HG02884 (cell line): ENCODE results near the gene ZDHHC1.

Experiments used
- ATAC-seq: cut with Tn5 transposase; IDR thresholded peaks from one replicate; pipeline ENCODE4 v1.9.1; 2021; ENCODE audit warnings: mild to moderate bottlenecking, moderate library complexity; ENCODE audit not compliant: unreplicated experiment

The ZDHHC1 gene

DNA sequence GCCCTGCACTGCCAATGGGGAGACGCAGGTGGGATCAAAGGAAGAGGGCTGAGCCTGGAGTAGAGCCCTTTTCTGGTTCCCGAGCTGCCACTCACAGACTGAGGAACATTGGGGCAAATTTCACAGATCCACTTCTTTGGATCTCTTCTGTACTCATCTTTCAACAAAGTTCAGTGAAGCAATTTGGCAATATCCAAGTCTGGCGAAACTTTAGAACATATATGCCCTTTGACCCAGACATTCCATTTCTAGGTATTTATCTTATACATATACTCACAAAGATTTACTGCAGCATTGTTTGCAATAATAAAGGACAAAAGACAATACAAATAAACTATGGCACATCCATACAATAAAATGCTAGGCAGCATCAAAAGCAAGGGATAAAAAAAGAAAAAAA, 4.9 kb downstream of the ZDHHC1 start:
- no peak for ATAC-seq

DNA sequence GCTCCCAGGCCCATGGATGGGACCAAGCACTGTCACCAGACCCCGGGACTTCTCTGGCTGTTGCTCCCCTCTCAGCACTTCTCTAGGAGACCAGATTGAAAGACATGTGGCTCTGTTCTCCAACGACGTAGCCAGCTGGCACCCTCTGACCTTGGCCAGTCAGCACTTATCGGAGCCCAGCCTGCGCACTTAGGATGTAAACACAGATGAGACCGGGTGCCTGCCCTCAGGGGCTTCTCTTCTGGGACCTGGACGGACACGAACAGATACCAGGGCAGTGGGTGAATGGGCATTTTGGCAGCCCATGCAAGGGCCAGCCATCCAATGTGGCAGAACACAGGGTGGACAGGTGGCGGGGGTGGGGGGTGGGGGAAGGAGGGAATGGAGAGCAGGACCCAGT, 6.6 kb downstream of the ZDHHC1 start:
- ATAC-seq = no peak

DNA sequence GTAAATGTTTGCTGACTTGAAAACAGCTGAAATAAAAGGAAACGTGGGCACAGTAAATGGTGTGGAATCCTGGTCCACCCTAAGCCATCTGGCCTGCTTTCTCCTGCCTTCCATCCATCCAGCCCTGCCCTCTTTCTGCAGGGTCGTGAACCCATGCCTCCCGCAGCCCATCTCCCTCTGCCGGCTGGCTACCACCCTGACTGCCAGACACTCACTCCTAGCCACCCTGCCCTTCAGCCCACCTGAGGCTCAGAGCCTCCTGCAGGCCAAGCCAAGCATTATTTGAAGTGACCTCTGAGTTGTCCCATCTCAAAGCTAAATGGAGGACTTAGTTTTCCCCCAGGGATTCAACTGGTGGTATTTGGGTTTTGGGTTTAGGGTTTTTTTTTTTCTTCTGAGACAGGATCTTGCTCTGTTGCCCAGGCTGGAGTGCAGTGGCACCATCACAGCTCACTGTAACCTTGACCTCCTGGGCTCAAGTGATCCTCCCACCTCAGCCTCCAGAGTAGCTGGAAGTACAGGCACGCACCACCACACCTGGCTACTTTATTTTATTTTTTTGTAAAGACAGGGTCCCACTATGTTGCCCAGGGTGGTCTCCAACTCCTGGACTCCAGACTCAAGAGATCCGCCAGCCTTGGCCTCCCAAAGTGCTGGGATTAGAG, 8.4 kb downstream of the ZDHHC1 start:
- ATAC-seq = no peak

DNA sequence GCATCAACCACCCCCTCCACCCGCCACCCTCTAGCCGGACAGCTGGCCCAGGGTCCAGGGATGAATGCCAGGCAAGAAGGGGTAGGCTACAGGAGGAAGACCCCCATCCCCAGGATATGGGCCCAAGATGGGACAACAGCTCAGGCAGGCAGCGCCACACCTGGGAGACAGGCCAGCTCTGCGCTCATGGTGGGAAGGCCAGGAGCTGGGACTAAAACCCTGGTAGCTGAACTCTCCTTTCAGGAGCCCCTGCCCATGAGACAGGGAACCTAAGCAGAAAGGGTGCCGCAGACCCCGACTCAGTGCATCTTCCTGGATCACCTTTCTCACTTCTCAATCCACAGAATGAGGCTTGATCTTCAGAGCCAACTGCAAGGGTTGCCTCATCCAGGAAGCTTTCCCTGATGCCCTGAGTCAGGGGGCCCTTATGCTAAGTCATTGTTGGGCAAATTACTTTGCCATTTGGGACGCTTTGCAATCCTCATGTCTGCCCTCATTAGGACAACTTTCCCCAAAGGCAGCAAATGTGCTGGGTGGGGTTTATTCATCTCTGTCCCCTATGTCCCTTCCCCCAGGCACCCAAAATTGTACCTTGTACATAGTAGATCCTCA, 9.0 kb downstream of the ZDHHC1 start:
- no peak for ATAC-seq

DNA sequence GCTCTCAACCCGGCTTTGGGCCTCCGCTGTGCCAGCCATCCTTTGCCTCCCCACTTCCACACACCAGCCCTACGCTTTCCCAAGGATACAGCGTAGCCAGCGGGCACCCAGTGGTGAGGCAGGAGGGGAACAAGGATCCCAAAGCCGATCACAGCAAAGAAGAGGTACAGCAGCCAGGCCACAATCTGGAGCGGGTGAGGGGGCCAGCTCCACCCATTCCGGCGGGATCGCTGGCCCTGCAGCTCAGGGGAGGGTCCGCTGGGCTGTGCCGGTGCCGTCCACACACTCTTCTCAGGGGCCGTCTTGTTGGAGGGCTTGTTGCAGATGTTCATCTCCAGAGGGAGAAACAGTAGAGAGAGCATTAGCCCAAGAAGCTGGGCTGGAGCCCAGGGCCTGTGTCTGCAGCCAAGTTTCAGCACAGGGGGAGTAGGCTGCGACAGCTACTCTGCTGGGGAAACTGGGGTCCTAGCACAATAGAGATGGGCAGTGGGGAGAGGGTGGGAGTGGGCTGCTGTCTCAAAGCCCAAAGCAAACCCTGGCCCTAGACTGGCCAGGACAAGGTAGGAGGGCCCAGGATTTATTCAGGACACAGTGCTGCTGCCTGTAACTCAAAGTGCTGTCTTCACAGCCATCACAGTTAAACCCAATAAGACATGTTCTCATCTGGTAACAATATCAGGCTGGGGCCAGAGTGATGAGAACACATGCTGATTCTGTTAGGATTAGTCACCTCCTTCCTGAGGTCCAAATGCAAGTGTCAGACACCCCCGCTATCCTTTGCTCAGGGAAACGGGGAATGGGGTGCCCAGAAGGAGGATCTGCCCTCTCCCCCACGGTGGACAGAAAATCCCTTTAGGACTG, 9.9 kb downstream of the ZDHHC1 start:
- ATAC-seq = no peak

DNA sequence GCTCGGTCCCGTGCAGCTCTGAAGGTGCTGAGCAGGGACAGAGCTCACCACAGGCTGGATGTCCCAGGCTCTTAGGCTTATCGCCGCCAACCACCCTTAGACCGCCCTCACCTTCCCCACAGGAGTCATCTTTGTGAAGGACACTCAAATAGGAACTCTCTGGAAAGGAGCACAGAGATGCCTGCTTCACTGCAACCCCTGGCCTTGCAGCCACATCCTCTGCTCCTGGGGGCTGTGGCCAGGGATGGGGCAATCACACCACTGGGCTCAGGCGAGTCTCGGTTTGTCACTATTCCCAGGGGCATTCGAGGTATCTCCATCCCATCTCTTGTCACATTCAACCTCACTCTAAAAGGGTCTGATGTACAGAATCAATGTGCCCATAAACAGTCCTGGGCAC, 10.9 kb downstream of the ZDHHC1 start:
- no peak for ATAC-seq

DNA sequence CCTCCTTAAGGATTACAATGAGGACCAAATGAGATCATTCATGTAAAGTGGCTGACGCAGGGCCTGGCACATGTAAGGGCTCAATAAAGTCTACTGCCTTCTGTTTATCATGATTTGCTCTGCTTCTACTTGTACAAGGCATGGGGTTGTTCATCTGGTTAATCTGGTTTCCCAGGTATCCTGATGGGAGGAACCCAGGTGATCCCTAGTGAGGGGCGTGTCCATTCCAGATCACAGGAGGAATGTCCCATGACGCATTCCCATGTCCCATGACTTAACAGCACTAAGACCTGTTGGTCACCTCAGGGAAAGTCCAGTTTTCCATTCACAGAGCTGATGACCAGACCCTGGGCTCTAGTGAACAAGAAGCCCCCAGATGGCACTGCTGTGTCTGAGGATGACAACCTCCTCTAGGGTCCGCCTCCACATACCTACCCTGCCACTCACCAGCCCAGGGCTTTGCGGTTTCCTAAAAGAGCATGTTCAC, 11.5 kb downstream of the ZDHHC1 start:
- no peak for ATAC-seq

DNA sequence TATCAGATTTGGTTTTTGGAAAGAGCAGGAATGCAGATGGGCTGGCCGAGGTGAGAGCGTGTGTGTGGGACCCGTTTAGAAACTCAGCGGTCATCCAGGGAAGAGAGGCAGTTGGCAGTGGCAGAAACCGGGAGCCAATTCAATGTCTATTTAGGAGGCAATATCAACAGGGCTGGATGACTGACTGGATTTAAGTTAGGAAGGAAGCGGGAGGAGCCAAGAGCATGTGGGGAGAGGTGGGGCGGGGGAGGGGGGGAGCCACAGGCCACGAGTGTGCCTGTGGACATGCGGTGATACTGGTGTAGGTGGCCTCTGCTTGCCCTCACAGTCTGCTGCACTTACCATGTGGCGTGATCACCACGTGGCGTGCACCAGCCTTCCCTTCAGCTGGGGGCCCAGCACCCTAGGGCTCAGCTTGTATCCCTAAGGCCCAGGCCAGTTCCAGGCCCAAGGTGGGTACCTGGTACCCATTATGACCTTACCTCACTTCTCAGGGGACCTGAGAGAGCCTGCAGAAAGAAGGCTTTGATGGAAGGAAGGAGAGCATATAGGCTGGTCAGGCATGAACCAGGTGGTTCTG, 12.2 kb downstream of the ZDHHC1 start:
- no peak for ATAC-seq

DNA sequence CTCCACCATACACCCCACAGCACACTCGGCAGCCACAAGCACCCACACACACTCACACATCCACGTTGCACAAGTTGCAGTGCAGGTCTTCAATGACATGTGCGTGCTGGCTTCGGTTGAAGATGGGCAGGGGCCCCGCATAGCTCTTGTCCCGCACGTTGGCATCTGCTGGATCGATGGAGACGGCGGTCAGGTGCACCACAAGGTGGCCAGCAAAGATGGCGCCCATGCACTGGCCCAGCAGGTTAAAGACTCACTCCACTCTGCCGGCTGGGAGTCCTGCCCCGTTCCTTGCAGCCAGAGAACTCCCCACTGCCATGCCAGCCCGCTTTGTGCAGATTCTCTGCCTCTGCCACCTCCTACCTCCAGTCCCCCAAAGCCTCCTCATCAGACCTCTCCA, 15.4 kb downstream of the ZDHHC1 start:
- ATAC-seq = no peak

DNA sequence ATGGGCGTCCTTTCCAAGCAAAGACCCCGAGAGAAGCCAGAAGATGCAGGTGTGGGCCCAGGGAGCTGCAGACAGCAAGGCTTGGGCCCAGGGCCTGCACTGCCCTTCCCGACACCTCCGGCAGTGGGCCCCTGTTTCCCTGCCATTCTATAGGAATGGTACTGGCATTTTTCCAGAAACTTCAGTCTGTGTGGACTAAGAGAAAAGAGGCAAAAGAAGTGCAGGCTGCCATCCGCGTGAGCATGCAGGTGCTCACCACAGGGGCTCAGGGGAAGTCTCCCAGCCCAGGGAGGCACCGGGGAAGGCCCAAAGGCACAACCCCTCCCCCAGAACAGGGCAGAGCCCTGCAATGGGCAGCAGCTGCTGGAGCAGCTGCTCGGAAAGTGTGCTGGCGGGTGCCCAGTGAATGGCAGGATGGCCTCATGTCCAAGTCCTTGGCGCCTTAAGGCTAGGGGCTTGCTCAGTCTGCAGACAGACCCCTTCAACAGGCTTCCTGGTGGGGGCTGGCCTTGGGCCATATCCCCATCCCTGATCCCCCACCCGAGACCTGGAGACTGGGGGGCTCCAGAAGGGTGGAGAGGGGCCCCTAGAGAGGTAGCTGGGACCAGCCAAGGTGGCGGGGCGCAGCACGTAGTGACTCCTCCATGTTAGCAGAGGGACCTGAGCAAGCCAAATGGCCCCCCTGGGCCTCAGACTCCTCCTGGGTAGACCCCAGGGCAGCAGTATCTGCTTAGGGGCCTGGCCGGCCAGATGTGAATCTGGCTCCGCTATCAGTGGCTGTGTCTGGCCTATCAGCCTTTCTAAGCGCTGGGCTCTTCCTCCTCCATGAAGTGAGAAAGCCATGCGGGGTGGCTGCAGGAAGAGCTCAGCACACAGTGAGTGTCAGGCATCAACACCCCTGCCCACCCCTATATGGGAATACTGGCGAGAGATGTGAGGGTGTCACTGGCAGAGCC, 16.2 kb downstream of the ZDHHC1 start:
- ATAC-seq = no peak

DNA sequence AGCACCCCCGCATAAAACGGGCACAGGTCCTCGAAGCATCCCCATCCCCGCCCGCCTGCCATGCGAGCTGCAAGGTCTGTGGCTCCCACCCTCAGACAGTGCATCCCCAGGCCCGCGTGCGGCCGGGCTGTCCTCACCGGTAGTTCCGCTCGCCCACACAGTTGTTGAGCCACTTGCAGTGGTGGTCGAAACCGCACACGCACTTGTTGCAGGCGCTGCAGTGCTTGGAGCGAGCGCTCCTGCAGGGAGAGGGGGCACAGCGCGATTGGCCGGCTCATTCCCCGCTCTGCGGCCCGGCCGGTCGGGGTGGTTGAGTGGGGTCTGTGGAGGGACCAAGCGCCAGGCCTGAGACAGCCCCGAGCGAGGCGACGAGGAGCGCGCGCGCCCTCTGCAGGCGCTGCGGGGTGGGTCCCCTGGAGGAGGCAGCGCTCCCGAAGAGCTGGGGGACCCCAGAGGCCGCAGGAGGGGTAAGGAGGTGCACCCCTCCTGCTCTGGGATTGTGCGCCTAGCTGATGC, 17.0 kb downstream of the ZDHHC1 start:
- no peak for ATAC-seq

DNA sequence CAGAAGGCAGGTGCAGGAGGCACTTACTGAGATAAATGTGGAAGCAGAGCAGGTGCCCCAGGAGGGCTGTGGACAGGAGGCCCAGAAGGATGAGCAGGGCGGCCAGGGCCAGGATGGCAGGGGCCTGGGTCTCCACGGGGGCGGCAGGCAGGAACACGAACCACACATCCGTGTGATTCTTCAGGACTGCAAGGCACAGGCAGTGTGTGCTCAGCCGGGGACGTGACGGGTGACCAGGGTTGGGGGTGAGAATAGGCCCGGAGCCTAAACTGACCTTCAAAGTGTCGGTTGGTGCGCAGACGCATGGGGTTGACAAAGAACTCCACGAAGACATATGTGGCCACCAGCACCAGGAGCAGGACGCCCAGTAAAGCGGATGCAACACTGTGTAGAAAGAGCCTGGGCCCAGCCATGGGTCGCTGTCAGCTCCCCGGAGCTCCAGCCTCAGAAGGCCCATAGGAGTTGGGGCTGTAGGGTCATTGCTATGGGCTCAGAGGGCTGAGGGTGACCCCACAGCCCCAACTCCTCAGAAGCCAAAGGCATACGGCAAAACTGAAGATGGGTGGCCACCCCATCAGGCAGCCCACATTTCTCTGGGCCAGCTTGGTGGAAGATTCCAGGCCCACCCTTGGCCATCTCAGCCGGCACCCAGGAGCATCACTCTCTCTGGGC, 17.6 kb downstream of the ZDHHC1 start:
- no peak for ATAC-seq

DNA sequence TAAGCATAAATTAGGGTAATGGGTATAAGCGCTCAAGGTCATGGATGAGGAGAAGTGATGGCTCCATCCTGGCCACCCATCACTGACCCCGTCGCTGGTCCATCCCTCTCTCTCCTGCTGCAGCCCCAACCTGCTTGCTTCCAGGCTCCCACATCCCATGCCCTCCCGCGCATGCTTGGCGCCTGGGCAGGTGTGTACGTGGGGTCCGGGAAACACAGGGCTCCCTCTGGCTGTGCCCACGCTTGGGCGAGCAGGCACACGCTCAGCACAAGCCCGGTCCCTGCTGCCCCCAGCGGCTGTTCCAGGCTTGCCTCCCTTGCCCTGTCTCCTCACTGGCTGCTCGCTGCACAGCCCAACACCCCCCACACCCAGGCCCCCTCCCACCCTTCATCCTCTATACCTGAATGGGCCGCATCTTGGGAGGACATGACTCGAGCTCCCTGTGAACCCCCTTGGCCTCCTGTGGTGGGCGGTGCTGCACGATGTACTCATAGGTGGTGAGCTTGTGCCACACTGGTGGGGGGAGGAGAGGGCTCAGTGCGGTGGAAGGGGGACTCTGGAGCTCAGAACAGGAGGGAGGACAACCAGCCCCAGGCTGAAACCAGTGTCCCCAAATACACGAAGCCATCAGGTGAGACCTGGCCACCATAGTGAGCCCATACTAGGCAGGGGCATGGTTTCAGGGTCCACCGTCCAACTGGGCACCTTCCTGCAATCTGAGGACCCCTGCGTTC, 18.3 kb downstream of the ZDHHC1 start:
- no peak for ATAC-seq

DNA sequence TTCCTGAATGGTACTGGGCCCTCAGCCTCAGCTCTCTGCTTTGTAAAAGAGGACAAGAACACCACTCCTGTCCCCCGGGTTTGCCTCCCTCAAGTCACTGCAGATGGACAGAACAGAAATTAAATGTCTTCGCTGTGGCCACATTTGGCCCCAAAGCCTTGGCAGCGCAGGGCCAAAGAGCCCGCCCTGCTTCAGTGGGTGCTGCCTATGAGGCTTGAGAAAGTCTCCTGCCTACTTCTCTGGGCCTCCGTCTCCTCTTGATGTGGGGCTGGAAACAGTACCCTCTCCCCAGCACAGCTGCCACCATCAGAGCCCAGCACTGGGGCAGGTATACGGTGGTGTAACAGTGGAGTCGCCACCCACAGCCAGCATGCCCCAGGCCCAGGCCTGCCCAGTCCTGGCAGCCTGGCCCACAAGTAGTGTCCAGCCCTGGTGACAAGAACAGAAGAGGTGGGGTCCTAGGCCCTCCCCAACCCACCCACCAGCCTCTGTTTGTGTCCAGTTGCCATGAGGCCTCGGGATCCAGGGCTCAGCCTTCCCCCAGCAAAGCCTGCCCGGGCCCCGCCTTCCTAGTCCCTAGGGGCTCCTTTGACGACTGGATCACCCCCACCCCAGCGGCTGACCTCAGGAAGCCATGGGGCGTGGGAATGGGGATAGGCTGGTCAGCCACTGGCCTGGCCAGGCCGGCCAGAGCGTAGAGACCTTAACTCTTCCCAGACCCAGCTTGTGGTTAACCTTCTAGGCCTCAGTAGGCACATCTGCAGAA, 19.1 kb downstream of the ZDHHC1 start:
- ATAC-seq = no peak

DNA sequence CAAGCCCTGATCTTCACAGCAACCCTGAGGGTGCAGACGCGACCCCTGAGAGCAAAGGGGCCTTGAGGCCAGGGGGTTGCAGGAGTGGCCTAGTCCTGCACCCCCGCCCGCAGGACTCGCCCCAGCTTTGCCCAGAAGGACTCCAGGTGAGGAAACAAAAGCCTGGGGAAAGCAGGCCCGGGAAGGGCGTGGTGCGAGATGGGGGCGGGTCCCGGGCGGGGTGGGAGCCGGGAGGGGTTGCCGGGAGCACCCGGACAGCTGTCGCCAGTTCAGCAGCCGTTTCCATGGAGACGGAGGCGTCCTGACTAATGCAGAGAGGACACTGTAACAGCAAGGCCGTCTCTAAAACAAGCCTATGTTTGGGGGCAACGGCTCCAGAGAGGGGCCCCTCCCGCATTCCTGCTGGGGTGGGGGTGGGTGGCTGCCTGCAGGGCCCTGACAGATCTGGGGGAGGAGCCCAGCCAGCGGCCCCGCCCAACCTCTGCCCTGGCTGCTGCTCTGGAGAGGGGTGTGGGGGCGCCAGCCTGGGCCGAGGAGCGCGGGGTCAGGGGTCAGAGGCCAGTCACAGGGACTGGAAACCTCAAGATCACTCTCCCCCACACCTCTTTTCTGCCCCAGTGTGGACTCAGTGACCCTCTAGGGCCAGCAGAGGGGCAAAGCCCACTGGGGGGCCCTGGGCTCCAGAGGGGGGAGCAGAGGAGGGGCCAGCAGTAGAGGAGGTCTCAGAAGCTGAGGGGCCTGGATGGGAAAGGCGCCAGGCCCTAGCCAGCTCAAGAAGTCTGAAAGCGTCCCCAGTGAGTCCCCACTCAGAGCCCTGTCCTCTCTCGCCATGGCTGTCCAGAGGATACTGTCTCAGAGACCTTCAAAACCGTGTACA, 19.9 kb downstream of the ZDHHC1 start:
- ATAC-seq = no peak

DNA sequence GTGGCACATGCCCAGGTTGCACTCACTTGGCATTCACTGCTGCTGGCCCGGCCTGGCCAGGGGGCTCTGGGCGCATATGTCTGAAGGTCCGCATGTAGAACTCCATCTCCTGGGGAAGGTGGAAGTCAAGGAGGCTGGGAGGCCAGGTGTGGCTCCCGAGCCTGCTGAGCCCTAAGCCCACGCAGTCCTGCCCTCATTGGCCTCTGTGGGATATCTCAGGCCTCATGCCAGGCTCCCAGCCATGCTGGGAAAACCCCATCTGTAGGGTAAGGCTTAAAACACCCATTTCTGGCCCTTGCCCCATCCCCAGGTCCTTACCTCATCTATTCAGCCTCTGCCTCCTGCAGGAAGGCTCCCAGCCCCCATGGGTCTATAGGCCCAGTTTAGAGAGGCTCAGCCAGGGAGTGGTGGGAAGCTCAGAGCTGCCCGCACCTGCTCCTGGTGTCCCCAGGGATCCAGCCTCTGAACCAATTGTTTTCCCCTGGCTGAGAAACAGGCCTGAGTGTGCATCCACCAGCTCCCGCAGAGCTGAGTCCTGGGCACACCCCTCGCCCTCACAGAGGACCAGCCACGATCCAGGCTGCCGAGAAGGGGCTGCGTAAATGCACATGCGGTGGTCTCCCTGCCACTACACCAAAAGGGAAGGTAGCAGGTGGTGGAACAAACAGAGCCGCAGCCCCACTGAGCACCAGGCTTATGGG, 20.7 kb downstream of the ZDHHC1 start:
- no peak for ATAC-seq

DNA sequence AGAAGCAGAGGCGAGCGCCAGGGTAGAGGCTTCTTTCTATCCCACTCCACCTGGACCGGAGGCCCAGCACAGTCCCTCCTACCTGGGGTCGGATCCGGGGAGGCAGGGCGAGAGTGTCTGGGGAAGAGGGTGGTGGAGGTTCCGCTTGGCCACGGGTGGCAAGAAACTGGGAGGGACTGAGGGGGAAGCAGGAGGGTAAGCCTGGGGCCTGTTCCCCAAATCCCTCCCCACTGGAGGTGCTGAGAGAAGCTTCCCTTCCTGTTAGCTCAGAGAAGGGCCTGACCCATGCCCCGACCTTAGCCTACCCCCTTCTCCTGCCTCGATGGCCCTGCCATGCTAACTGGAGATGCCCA, 21.2 kb downstream of the ZDHHC1 start:
- ATAC-seq = no peak
